GM18507 (cell line): ENCODE results near the gene ZNRF1.

Experiments used
- DNase-seq: peaks from one replicate; pipeline ENCODE4 v3.0.0; 2011; ENCODE audit warnings: low read depth; ENCODE audit not compliant: insufficient read length; ENCODE audit errors: extremely low spot score
- FAIRE-seq: peaks from 2 replicates; lab custom pipeline; 2011; peaks lifted over from hg19 to GRCh38; lab: Jason Lieb, UNC

ZNRF1 gene

DNA sequence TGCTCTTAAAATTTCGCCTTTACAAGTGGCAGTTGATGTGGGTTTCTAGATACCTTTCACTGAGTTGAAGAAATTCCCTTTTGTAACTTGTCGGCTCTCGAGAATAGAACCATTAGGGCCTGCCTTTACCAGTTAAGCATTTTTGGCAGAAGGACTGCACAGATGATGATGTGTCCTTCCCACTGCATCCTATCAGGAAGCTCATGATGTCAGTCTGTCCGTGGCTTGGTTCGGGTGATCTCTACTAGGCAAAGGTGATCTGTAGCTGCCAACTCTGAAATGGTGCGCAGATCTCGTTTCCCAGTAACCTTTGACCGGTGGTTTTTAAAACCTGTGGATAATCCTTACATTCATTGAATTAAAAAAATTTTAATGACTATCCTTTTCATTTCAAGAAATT lies 49.7 kb downstream of the ZNRF1 start:
- no peak for FAIRE-seq

DNA sequence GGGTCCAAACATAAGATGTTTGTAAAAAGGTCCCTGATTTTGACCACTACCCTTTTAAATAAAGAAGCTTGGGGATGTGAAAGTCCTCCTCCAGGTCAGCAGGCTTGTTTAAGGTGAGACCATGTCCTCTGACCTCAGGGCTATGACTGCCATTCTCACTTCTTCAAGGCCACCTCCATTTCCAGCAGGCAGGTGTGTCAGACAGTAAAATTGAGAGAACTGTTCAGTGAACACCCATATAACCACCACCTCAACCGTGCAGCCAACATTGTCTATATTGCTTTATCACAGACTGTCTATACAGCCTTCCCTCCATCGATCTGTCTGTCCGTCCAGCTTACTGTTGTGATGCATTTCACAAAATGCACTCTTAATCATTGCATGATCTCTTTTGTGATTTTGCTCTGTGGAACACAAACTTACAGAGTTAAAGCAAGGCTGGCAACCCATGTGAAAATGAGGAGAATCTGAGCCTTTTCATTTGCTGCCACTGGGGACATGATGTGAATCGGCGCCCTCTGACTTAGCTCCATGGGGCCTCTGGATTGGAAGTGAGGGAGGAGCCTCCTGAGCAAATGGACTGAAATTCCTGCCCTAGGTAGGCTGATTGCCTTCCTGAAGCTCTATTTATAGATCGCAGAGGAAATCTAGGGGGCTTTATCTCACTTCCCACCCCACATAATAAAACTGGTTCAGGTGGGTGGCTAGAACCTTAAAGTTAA lies 53.8 kb downstream of the ZNRF1 start:
- no peak for FAIRE-seq
- DNase-seq, result no peak

More for the DNA sequence above, 49.7 kb downstream of the ZNRF1 start:
- DNase-seq, result no peak

- no peak for FAIRE-seq
- DNase-seq, result no peak
Measured at GRCh38 chr16:75053791-75054555, 55.1 kb downstream of the ZNRF1 start.

- FAIRE-seq (no peak), DNase-seq (no peak)
Measured at GRCh38 chr16:75054556-75054947, 55.7 kb downstream of the ZNRF1 start.

DNA sequence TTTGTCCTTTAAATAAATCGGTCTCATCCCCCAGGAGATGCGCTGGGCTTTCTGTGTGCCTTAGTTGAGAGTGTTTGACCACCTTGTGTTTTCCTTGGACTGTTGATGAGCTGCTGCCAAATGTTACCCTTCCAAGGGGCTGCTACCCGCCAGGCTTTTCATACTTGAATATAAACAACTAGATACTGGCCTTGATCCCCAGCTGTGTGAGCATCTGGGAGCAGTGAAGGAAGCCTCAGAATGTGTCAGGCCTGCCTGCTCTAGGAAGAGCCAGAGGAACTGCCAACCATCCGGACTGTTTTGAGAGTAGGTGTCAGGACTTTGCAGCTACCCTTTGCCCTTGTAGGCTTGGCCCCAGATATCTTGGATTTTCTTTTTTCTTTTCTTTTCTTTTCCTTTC lies 60.0 kb downstream of the ZNRF1 start:
- DNase-seq (no peak), FAIRE-seq (no peak)

DNA sequence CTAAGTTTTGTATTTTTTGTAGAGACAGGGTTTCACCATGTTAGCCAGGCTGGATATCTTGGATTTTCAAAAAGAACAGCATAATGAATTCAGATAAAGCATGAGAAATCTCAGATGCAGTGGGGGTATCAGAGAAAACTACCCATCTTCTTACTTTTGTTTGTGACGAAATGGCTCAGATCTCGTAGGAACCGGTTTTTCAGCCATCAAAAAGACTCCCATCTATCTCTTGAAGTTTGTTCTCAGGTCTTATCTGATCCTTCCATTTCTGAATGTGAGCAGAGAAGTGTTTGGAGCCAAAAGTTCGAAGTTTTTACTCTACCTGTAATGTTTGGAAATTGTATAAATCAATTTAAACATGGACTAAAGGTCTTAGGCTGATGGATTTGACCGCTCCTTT lies 60.6 kb downstream of the ZNRF1 start:
- DNase-seq (no peak), FAIRE-seq (no peak)

- FAIRE-seq (no peak), DNase-seq (no peak)
Measured at GRCh38 chr16:75060723-75061122, 61.9 kb downstream of the ZNRF1 start.

- FAIRE-seq, result no peak
Measured at GRCh38 chr16:75061669-75062068, 62.8 kb downstream of the ZNRF1 start.

GRCh38 chr16:75062135-75062975 lies 63.5 kb downstream of the ZNRF1 start:
- FAIRE-seq (no peak), DNase-seq (no peak)

More at GRCh38 chr16:75061669-75062068, 62.8 kb downstream of the ZNRF1 start:
- no peak for DNase-seq

DNA sequence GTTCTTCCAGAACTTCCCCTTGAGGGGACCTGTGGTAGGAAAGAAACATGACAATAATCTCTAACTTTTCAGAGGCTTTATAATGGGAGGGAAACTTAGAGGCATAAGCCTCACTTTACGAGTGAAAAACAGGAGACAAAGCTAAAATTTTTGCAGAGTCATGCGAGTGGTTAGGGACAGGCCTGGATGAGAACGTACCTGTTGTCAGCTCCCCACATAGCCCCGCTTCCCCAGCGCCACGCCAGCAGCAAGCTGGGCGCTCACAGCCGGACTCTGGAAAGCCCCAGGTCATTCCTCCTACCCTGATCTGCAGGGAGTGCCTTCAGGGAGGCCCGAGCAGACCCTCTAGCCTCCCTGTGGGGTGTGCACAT lies 64.1 kb downstream of the ZNRF1 start:
- no peak for FAIRE-seq
- no peak for DNase-seq

- no peak for FAIRE-seq
- DNase-seq, result no peak
Measured at GRCh38 chr16:75063549-75064088, 64.8 kb downstream of the ZNRF1 start.

DNA sequence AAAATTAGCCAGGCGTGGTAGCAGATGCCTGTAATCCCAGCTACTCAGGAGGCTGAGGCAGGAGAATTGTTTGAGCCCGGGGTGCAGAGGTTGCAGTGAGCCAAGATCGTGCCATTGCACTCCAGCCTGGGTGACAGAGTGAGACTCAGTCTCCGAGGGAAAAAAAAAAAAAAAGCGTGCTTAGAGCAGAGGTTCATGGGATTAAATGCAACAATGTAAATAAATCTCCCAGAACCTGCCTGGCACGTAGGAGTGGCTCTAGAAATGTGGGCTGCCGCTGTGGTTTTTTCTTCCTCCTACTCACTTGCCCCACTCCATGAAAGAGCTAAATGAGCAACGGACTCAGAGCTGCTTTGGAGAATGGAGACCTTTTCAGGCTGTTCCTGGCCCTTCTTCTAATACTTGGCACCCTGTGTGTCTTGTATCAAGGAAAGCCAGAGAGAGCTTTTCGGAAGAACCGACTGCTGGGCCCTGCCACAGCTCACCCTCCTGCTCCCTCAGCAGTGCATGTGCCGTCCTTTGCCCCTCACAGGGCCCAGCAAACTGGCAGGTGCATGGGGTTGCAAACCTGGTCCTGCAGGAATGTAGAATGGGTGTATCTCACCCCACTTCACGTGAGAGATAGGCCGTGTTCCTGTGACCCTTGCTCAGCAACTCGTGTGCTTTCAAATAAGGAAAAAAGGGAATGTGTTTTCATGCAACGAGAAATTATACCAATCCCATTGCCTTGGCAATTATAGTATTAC lies 65.8 kb downstream of the ZNRF1 start:
- DNase-seq (no peak), FAIRE-seq (no peak)

DNA sequence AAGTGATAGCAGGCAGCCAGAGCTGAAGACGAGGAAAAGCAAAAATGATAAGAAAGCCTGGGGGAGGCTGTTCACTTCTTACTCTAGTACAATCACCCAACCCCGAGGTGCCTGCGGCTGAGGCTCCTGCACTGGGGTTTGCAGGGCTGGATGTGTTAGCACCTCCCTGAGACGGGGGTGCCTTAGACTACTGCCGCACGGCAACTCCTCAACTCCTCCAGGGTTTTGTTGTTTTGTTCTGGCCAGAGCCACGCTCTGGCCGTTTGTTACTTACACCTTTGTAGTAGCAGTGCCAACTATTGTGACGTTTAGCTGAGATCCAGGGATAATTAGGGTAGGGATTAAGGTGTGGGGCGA lies 66.3 kb downstream of the ZNRF1 start:
- FAIRE-seq (no peak), DNase-seq (no peak)

GRCh38 chr16:75065521-75066149 lies 66.8 kb downstream of the ZNRF1 start:
- DNase-seq, result no peak

DNA sequence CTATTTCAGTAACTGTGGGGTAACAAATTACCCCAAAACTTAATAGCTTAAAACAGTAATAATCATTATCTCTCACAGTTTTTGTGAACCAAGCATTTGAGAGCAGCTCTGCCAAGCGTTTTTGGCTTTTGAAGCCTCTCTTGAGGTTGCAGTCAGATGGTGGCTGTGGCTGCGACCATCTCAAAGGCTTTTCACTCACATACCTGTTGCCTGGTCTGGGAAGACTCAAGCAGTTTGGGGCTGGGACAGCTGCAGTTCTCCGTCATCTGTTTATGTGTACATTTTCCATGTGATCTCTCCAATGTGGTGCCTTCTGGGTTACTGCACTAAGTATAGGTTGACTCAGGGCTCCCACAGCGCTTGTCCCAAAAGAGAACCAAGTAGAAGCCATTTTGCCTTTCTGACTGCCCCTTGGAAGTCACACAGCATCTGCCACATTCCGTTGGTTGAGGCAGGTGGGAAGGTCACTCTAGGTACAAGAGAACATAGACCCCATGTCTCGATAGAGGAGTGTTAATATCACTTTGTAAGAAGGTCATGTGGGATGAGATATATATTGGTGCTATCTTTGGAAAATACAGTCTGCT lies 68.1 kb downstream of the ZNRF1 start:
- FAIRE-seq, result no peak
- DNase-seq, result no peak

More at GRCh38 chr16:75065521-75066149, 66.8 kb downstream of the ZNRF1 start:
- FAIRE-seq, result no peak

DNA sequence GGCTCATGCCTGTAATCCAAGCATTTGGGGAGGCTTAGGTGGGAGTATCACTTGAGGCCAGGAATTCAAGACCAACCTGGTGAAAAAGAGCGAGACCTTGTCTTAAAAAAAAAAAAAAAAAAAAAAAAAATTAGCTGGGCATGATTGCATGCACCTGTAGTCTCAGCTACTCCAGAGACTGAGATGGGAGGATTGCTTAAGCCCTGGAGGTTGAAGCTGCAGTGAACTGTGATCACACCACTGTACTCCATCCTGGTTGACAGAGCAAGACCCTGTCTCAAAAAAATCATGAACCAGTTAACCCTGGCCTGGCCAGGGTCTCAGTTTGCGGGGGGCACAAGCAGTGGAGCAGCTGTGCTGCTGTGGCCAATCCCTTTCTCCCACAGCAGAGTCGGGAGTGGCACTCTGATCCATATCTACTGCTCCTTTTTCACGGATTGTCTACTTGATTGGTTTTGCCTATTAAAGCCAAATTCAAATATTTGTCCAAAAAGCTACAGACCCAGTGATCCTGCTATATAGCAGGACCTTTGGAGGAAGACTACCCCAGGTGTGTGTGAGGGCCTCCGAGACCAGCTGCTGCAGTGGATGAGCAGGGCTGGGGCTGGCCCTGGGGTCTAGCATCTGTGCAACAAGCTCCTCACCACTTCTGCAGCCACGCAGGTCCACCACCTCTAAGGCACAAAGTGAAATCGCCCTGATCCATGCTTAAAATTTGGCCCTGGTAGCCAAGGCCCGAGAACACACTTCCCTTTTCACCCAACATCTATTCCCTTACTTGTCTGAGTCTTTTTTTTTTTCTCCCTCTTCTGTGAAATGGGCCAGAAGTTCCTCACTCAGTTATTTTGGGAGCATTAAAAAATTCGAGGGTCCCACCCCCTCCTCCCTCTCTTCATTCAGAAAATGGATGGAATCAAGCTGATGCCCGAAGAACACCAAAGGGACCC lies 69.5 kb downstream of the ZNRF1 start:
- no peak for DNase-seq
- FAIRE-seq, result no peak

GRCh38 chr16:75070012-75070841 lies 71.4 kb downstream of the ZNRF1 start:
- FAIRE-seq (no peak), DNase-seq (no peak)
